Liver (tissue), 3 donors: ENCODE results near the gene PIP4K2A.

Experiments
- GABPA ChIP-seq, 2 donors: IDR thresholded peaks in 1 of 2; conservative IDR thresholded peaks in 1 of 2; 2 replicates each; pipeline ENCODE4 v1.6.1; 2016; ENCODE audit warnings: antibody characterized with exemption in 2 of 2, mild to moderate bottlenecking in 1 of 2, moderate library complexity in 1 of 2
- JUND ChIP-seq, 2 donors: IDR thresholded peaks; 2 replicates each; pipeline ENCODE4 v1.6.1; 2016; ENCODE audit warnings: antibody characterized with exemption in 2 of 2
- SP1 ChIP-seq: IDR thresholded peaks from 2 replicates; pipeline ENCODE4 v1.6.1; 2018; ENCODE audit warnings: antibody characterized with exemption, mild to moderate bottlenecking
- TAF1 ChIP-seq: conservative IDR thresholded peaks from 2 replicates; pipeline ENCODE4 v1.6.1; 2016; ENCODE audit warnings: antibody characterized with exemption, mild to moderate bottlenecking
- TF ChIP-seq, protein P1 (sequence below): fragments of 150-350 bp; IDR thresholded peaks from 2 replicates; pipeline ENCODE4 v1.5.1; 2017; ENCODE audit warnings: improper control_type of control experiment, low read depth, low read length; ENCODE audit not compliant: missing input control
- TF ChIP-seq, protein P2 (sequence below): IDR thresholded peaks from 2 replicates; pipeline ENCODE4 v1.6.1; 2016; ENCODE audit warnings: antibody characterized with exemption
- TF ChIP-seq, protein P3 (sequence below): IDR thresholded peaks from 2 replicates; pipeline ENCODE4 v1.6.1; 2016; ENCODE audit warnings: antibody characterized with exemption, mild to moderate bottlenecking
- donor health status: healthy.
- donor health status: healthy.

DNA sequence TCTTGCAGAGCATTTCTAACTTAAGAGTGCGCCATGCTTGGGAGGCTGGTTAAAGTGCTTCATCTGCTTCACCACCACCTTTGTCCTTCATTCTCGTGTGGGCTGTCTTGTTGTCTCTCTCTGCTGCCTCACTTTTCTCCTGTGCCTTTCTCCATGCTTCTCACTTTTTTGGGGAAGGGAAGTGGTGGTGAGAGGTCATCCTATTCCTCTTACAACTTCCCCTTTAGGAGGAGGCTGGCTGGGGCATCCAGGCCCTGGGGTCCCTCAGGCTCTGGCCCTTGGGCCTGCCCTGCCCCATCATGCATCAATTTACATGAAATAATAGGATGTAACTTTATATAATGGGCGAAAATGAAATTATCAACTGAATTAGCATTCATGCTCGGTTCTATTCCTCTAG lies 39.9 kb upstream of the PIP4K2A start:
- TF ChIP-seq, protein P1, sequence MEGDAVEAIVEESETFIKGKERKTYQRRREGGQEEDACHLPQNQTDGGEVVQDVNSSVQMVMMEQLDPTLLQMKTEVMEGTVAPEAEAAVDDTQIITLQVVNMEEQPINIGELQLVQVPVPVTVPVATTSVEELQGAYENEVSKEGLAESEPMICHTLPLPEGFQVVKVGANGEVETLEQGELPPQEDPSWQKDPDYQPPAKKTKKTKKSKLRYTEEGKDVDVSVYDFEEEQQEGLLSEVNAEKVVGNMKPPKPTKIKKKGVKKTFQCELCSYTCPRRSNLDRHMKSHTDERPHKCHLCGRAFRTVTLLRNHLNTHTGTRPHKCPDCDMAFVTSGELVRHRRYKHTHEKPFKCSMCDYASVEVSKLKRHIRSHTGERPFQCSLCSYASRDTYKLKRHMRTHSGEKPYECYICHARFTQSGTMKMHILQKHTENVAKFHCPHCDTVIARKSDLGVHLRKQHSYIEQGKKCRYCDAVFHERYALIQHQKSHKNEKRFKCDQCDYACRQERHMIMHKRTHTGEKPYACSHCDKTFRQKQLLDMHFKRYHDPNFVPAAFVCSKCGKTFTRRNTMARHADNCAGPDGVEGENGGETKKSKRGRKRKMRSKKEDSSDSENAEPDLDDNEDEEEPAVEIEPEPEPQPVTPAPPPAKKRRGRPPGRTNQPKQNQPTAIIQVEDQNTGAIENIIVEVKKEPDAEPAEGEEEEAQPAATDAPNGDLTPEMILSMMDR = no peak
- TF ChIP-seq TAF1 (no peak), JUND (IDR thresholded peaks at IDR 0.05) (no peak), GABPA (IDR thresholded peaks at IDR 0.05 in 1 of 2, conservative IDR thresholded peaks at IDR 0.05 in 1 of 2) (no peak), SP1 (no peak)
- TF ChIP-seq, protein P2, sequence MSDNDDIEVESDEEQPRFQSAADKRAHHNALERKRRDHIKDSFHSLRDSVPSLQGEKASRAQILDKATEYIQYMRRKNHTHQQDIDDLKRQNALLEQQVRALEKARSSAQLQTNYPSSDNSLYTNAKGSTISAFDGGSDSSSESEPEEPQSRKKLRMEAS = no peak
- TF ChIP-seq, protein P3, sequence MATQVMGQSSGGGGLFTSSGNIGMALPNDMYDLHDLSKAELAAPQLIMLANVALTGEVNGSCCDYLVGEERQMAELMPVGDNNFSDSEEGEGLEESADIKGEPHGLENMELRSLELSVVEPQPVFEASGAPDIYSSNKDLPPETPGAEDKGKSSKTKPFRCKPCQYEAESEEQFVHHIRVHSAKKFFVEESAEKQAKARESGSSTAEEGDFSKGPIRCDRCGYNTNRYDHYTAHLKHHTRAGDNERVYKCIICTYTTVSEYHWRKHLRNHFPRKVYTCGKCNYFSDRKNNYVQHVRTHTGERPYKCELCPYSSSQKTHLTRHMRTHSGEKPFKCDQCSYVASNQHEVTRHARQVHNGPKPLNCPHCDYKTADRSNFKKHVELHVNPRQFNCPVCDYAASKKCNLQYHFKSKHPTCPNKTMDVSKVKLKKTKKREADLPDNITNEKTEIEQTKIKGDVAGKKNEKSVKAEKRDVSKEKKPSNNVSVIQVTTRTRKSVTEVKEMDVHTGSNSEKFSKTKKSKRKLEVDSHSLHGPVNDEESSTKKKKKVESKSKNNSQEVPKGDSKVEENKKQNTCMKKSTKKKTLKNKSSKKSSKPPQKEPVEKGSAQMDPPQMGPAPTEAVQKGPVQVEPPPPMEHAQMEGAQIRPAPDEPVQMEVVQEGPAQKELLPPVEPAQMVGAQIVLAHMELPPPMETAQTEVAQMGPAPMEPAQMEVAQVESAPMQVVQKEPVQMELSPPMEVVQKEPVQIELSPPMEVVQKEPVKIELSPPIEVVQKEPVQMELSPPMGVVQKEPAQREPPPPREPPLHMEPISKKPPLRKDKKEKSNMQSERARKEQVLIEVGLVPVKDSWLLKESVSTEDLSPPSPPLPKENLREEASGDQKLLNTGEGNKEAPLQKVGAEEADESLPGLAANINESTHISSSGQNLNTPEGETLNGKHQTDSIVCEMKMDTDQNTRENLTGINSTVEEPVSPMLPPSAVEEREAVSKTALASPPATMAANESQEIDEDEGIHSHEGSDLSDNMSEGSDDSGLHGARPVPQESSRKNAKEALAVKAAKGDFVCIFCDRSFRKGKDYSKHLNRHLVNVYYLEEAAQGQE = no peak
